OCI-LY1 (cell line): ENCODE data around the gene PSMD3.

Source experiments
- H2AFZ ChIP-seq: fragments of 200-600 bp; sonication (generic), shearing (Covaris generic); 2 replicates; pipeline ENCODE4 v1.6.0; 2014; ENCODE audit warnings: antibody characterized with exemption, mild to moderate bottlenecking, low read length
- H3F3A ChIP-seq: fragments of 200-600 bp; sonication (generic), shearing (Covaris generic); 2 replicates; pipeline ENCODE4 v1.6.0; 2014; ENCODE audit warnings: mild to moderate bottlenecking, antibody characterized with exemption, low read length, moderate library complexity; ENCODE audit not compliant: insufficient read depth
- H3K27ac ChIP-seq: fragments of 200-600 bp; sonication (generic); 2 replicates; pipeline ENCODE4 v1.5.1; 2014; ENCODE audit warnings: low read length, mixed run types, mild to moderate bottlenecking, low read depth; ENCODE audit not compliant: poor library complexity, severe bottlenecking
- H3K27me3 ChIP-seq: fragments of 200-600 bp; sonication (generic); 2 replicates; pipeline ENCODE4 v1.6.0; 2014; ENCODE audit warnings: antibody characterized with exemption, mild to moderate bottlenecking, low read length, moderate library complexity; ENCODE audit not compliant: insufficient read depth
- H3K36me3 ChIP-seq: fragments of 200-600 bp; sonication (generic); 2 replicates; pipeline ENCODE4 v1.6.1; 2014; ENCODE audit warnings: mild to moderate bottlenecking, antibody characterized with exemption, low read length, moderate library complexity, mixed read lengths; ENCODE audit not compliant: insufficient read depth
- H3K4me1 ChIP-seq: fragments of 200-600 bp; sonication (generic); 2 replicates; pipeline ENCODE4 v1.5.1; 2014; ENCODE audit warnings: mild to moderate bottlenecking, low read length, moderate library complexity; ENCODE audit not compliant: insufficient read depth, severe bottlenecking
- H3K4me2 ChIP-seq: fragments of 200-600 bp; sonication (generic), shearing (Covaris generic); 2 replicates; pipeline ENCODE4 v1.6.1; 2014; ENCODE audit warnings: low read length
- H3K4me3 ChIP-seq: fragments of 200-600 bp; sonication (generic); 2 replicates; pipeline ENCODE4 v1.5.1; 2014; ENCODE audit warnings: low read length, low read depth, mild to moderate bottlenecking, mixed read lengths; ENCODE audit not compliant: poor library complexity, severe bottlenecking
- H3K79me2 ChIP-seq: fragments of 200-600 bp; shearing (Covaris generic); 2 replicates; pipeline ENCODE4 v1.6.1; 2016; ENCODE audit warnings: mixed run types, low read length, mixed read lengths; ENCODE audit not compliant: insufficient read depth
- H3K9ac ChIP-seq: fragments of 200-600 bp; sonication (generic), shearing (Covaris generic); 2 replicates; pipeline ENCODE4 v1.6.1; 2014; ENCODE audit warnings: mild to moderate bottlenecking, low read length, mixed read lengths
- H3K9me2 ChIP-seq: fragments of 200-600 bp; sonication (generic), shearing (Covaris generic); 2 replicates; pipeline ENCODE4 v1.6.1; 2014; ENCODE audit warnings: low read depth, mild to moderate bottlenecking, low read length, mixed read lengths
- H3K9me3 ChIP-seq: fragments of 200-600 bp; shearing (Covaris generic); 2 replicates; pipeline ENCODE4 v1.6.1; 2014; ENCODE audit warnings: low read length, mixed read lengths
- H4K20me1 ChIP-seq: fragments of 200-600 bp; sonication (generic), shearing (Covaris generic); 2 replicates; pipeline ENCODE4 v1.6.0; 2016; ENCODE audit warnings: mild to moderate bottlenecking, low read length; ENCODE audit not compliant: insufficient read depth
- CTCF ChIP-seq: fragments of 200-600 bp; sonication (generic), shearing (Covaris generic); IDR thresholded peaks from 2 replicates; pipeline ENCODE4 v1.5.1; 2017; ENCODE audit warnings: mild to moderate bottlenecking, antibody characterized with exemption, low read length, moderate library complexity, mixed read lengths
- EZH2 ChIP-seq: fragments of 200-600 bp; sonication (generic), shearing (Covaris generic); IDR thresholded peaks from 2 replicates; pipeline ENCODE4 v1.8.0; 2017; ENCODE audit warnings: borderline replicate concordance, mixed run types, mild to moderate bottlenecking, antibody characterized with exemption, low read length, moderate library complexity, mixed read lengths

PSMD3 gene

GRCh38 chr17:40020146-40020545 is 39.5 kb downstream of the PSMD3 start:
- Histone ChIP-seq H3K4me3 (no peak overlapping the region), H3K4me2 (no peak overlapping the region), H3K36me3 (peaks cover 39% of the 10 kb centered on the region), H3K4me1 (no peaks in the 10 kb centered on the region), H3K9ac (no peak overlapping the region), H3F3A (no peaks in the 10 kb centered on the region), H3K79me2 (no peaks in the 10 kb centered on the region), H3K9me3 (no peaks in the 10 kb centered on the region), H3K9me2 (no peaks in the 10 kb centered on the region), H3K27me3 (no peaks in the 10 kb centered on the region), H2AFZ (no peak overlapping the region), H4K20me1 (no peaks in the 10 kb centered on the region), H3K27ac (no peak overlapping the region)
- no peak for TF ChIP-seq EZH2
- no peak for TF ChIP-seq CTCF

DNA sequence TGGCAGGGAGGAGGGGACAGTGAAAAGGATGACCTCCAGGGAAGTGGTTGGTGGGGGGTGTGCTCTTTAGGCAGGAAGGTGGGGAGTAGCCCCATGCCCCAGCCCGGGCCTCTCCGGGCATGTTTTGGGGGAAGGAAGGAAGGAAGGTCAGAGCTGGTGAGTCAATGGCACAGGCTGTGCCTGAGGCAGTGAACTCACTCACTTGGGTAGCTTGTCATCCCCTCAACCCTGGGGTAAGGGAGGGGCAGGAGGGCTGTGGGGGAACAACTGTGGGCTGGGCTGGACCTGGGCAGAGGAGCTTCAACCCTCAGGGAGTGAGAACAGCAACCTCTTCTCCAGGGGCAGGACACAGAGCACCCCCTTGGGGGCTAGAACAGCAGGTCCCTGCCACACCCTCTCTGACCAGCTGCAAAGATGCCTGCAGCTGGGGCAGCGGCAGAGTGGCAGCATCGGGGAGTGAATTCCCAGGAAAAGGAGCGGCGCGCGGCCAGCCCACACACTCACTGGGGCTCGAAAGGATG is 40.9 kb downstream of the PSMD3 start:
- H3K4me3 ChIP-seq = no peak overlapping the region
- no peak overlapping the region for H3K4me2 ChIP-seq
- H3K9ac ChIP-seq = no peak overlapping the region
- H3K36me3 ChIP-seq = peaks cover 53% of the 10 kb centered on the region
- H3K27me3 ChIP-seq = no peaks in the 10 kb centered on the region
- TF ChIP-seq EZH2 = no peak
- no peak for TF ChIP-seq CTCF
- no peaks in the 10 kb centered on the region for H3K79me2 ChIP-seq
- no peak overlapping the region for H3K27ac ChIP-seq
- no peaks in the 10 kb centered on the region for H3K9me3 ChIP-seq
- no peaks in the 10 kb centered on the region for H3F3A ChIP-seq
- no peak overlapping the region for H2AFZ ChIP-seq
- H3K4me1 ChIP-seq = peaks cover 6% of the 10 kb centered on the region
- H3K9me2 ChIP-seq = no peaks in the 10 kb centered on the region
- no peaks in the 10 kb centered on the region for H4K20me1 ChIP-seq

DNA sequence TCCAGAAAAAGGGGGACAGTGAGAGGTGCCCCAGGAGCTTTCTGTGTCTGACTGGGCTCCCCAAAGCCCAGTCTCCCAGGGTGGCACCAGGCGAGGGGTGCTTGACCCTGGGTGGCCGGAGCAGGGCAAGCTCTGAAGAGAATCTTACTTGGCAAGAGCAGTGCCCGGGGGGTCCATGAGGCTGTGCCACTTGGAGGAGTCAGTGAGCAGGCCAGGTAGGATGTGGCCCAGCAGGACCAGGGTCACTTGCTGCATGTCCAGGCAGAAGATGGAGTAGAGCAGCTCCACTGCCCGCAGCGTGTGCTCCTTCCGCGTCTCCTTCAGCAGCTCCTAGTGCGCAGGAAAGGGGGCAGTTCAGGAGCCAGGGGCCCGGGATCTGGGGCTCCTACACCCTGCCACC is 41.9 kb downstream of the PSMD3 start:
- peaks cover 56% of the 10 kb centered on the region for H3K36me3 ChIP-seq
- TF ChIP-seq EZH2 = no peak
- no peak for TF ChIP-seq CTCF
- no peaks in the 10 kb centered on the region for H3K9me2 ChIP-seq
- H3K27ac ChIP-seq = no peak overlapping the region
- H3F3A ChIP-seq = no peaks in the 10 kb centered on the region
- no peak overlapping the region for H3K9ac ChIP-seq
- H3K4me3 ChIP-seq = no peak overlapping the region
- H3K9me3 ChIP-seq = no peaks in the 10 kb centered on the region
- H3K4me2 ChIP-seq = no peak overlapping the region
- H2AFZ ChIP-seq = no peak overlapping the region
- peaks cover 6% of the 10 kb centered on the region for H3K4me1 ChIP-seq
- H3K27me3 ChIP-seq = no peaks in the 10 kb centered on the region
- H4K20me1 ChIP-seq = no peaks in the 10 kb centered on the region
- H3K79me2 ChIP-seq = no peaks in the 10 kb centered on the region
